Stomach (tissue), 4 donors: Measurements from ENCODE around the gene MAJIN.

Experiments used
- CTCF ChIP-seq, 7 experiments: fragments of 450-650 bp in 4 of 7; fragments of 200-600 bp in 3 of 7; sonication (generic) in 3 of 7; IDR thresholded peaks; one replicate each; pipeline ENCODE4 v1.5.1; 2016 to 2019; ENCODE audit warnings: antibody characterized with exemption in 7 of 7, control low read depth in 2 of 7, mild to moderate bottlenecking in 1 of 7
- EP300 ChIP-seq: sonication (generic); formaldehyde crosslinking; IDR thresholded peaks from one replicate; pipeline ENCODE4 v1.6.1; 2017; ENCODE audit warnings: antibody characterized with exemption
- POLR2AphosphoS5 ChIP-seq, 3 donors: sonication (generic); formaldehyde crosslinking; IDR thresholded peaks; one replicate each; pipeline ENCODE4 v1.6.1; 2016; ENCODE audit warnings: antibody characterized with exemption in 3 of 3

- TF ChIP-seq CTCF (IDR thresholded peaks at IDR 0.05): no peak
- no peak for TF ChIP-seq EP300
- no peak for TF ChIP-seq POLR2AphosphoS5 (IDR thresholded peaks at IDR 0.05)
Measured at GRCh38 chr11:64914123-64914522, 57.8 kb downstream of the MAJIN start.
